HG03439 (cell line): ENCODE data around the gene AJM1.
A peak's percentile ranks its signal among the peaks of the same experiment; 100 is the strongest.
"Not testable (repeated sequence)": the region's sequence is repeated elsewhere in the genome, so short reads cannot be mapped to it uniquely, and the experiment has no call there.

ENCODE experiments used
- ATAC-seq: cut with Tn5 transposase; IDR thresholded peaks from one replicate; pipeline ENCODE4 v1.9.1; 2021; ENCODE audit warnings: mild to moderate bottlenecking, moderate library complexity; ENCODE audit not compliant: unreplicated experiment

AJM1 gene

DNA sequence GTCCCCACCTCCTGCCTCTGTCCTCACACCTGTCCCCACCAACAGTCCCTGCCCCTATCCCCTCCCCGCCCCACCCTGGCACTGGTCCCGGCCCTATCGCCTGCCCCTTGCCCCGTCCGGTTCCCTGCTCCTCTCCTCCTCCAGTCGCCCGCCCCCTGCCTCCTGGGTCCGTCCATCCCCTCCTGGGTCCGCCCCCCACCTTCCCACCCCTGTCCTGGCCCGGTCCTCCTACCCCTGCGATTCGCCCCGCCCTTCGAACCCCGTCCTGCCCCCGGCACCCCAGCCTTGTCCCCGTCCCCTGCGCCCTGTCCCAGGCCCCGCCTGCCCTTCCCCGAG lies 23.5 kb downstream of the AJM1 start:
- no peak for ATAC-seq

DNA sequence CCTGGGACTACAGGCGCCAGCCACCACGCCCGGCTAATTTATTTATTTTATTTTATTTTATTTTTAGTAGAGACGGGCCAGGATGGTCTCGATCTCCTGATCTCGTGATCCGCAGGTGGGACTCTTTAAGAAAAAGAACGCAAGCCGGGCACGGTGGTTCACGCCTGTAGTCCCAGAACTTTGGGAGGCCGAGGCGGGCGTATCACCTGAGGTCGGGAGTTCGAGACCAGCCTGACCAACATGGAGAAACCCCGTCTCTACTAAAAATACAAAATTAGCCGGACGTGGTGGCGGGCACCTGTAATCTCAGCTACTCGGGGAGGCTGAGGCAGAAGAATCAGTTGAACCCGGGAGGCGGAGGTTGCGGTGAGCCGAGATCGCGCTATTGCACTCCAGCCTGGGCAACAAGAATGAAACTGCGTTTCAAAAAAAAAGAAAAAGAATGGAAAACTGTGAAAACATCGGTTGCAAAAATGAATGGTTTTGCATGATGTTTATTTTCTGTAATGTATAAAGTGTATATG lies 24.7 kb downstream of the AJM1 start:
- ATAC-seq, result not testable (repeated sequence)

DNA sequence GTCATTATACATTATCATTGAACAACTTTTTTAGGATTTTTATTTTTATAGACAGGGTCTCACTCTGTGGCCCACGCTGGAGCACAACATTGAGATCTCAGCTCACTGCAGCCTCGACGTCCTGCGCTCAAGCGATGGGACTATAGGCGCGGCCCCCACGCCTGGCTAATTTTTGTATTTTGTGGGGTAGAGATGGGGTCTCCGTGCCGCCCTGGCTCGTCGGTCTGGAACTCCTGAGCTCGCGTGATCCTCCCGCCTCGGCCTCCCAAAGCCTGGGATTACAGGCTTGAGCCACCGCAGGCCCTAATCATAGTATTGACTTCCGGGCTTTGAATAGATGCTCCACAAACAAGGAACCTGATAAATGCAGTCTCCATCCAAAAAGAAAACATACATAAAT lies 25.2 kb downstream of the AJM1 start:
- no peak for ATAC-seq

DNA sequence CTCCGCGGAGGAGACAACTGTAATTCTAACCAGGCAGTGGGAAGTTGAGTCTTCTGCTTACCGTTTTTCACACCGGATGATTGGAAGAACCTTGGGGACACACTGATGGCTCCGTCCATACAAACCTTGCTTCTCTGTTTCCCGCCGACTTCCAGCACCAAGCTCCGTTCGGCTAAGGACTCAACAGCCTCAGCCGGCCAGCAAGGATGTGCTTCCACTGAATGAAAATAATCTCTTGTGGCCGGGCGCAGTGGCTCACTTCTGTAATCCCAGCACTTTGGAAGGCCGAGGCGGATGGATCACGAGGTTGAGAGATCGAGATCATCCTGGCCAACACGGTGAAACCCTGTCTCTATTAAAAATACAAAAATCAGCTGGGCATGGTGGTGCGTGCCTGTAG lies 25.6 kb downstream of the AJM1 start:
- ATAC-seq, result no peak

DNA sequence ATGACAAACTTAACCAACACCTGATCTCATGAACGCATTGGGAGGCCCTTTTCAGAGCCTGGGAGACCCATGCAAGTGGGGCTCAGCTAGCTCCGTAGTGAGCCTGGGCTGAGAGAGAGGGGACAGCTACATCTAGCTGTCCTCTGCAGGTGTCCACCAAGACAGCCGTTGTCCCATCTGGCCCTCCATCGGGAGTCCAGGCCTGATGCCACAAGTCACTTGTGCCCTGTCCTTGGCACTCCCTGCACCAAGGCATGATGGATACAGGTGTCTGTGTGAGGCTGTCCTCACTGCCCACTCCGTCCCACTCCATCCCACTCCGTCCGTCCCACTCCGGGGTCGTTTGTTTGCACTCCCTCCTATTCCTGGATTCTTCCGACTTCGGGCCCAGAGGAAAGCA lies 26.4 kb downstream of the AJM1 start:
- ATAC-seq, result no peak

- ATAC-seq, result not testable (repeated sequence)
These were observed 27.3 kb downstream of the AJM1 start for GRCh38 chr9:136869611-136870010.

- no peak for ATAC-seq
These were observed 32.9 kb downstream of the AJM1 start for GRCh38 chr9:136875155-136875554.

DNA sequence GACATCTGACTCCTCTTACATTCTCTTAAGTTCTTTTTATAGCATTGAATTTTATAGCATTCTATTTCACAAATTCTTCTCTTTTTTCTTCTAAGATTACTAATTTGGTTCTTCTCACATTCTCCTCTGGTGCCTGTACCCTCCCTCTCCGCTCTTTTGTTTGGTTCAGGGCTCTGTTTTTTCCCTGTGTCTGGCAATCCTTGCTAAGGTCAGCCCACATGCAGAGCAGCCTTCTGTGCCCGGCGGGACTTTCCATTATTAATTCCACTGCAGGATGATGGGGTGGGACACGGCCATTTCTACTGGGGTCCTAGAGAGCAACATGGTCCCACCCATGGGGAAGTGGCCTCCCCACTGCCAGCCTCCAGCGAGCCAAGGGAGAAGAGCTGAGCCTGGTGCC lies 34.2 kb downstream of the AJM1 start:
- no peak for ATAC-seq

DNA sequence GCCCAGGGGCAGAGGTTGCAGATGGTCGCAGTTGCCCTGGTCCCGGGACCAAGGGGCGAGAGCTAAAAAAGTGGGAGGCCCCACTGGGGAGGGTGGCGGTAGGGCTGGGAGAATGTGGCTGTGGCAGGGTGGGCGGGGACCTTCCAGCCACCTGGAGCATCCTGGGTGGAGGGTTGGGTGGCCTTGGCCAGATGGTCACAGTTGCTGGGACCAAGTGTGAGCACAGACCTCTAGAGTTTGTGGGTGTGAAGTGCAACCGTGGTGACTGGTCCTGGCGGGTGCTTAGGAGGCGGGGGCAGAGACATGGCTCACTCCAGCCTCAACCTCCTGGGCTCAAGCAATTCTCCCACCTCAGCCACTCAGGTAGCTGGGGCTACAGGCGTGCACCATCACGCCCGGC lies 38.4 kb downstream of the AJM1 start:
- ATAC-seq, result no peak

- peak; percentile 29 for ATAC-seq
These were observed 39.4 kb downstream of the AJM1 start for GRCh38 chr9:136881691-136882108.

GRCh38 chr9:136882109-136882946 lies 40.0 kb downstream of the AJM1 start:
- peak; percentile 25 for ATAC-seq

DNA sequence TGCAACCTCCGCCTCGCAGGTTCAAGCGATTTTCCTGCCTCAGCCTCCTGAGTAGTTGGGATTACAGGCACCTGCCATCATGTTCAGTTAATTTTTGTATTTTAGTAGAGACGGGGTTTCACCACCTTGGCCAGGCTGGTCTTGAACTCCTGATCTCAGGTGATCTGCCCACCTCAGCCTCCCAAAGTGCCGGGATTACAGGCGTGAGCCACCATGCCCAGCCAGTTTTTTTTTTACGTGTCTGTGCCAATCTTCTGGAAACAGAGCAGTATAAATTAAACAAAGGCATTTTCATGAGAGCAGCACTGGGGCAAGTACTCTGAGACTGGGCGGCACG lies 40.6 kb downstream of the AJM1 start:
- ATAC-seq, result not testable (repeated sequence)

DNA sequence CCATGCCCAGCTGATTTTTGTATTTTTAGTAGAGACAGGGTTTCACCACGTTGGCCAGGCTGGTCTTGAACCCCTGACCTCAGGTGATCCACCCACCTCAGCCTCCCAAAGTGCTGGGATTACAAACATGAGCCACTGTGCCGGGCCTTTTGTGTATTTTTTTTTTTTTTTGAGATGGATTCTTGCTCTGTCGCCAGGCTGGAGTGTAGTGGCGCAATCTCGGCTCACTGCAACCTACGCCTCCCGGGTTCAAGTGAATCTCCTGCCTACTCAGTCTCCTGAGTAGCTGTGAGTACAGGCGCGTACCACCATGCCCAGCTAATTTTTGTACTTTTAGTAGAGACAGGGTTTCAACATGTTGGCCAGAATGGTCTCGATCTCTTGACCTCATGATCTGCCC lies 41.4 kb downstream of the AJM1 start:
- ATAC-seq, result not testable (repeated sequence)

- ATAC-seq, result peak; percentile 74
These were observed 43.8 kb downstream of the AJM1 start, which contains the start of gene TRAF2 for GRCh38 chr9:136885950-136886578. Gene TRAF2, plus strand, starts transcription at chr9:136886516. Its CDS starts 12,225 bp downstream, at chr9:136898741.

- peak; percentile 27 for ATAC-seq
These were observed 44.6 kb downstream of the AJM1 start for GRCh38 chr9:136886610-136887597.

DNA sequence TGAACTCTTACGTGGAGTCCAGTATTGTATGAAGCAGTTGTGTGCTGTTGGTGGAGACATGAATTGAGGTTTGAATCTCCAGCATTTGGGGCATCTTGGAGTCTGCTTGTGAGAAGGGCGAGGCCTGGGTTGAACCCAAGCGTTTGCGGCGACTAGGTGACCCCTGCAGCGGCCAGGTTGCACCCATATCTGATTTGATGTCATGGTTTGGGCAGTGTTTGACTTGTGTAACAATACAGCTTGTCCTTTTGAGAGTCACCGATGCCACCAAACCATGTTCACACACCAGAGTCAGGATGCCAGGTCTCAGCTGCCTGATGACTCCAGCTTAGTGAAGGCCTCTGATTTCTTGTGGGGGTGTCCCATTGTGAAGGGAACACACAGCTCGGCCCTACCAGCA lies 46.2 kb downstream of the AJM1 start:
- no peak for ATAC-seq

DNA sequence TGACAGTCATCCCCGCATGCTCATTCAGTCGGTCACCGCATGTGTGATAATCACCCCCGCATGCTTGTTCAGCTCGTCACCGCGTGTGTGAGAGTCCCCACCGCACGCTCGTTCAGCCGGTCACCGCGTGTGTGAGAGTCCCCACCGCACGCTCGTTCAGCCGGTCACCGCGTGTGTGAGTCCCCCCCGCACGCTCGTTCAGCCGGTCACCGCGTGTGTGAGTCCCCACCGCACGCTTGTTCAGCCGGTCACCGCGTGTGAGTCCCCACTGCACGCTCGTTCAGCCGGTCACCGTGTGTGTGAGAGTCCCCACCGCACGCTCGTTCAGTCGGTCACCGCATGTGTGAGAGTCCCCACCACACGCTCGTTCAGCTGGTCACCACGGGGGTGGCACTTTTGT lies 47.6 kb downstream of the AJM1 start:
- no peak for ATAC-seq

DNA sequence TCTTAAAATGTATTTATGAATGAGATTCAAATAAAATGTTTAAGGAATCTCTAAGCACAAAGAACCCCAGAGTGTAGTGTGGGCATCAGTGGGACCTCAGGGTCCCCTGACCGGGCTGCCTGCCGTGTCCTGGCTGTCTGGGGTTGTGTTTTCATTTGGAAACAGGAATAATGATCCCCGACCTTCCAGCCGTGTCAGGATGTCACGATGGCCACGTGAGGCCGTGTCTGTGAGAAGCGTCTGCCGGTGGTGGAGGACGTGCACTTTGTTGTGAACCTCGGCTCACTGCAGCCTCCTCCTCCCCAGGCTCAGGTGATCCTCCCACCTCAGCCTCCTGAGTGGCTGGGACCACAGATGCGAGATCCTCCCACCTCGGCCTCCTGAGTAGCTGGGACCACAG lies 48.4 kb downstream of the AJM1 start:
- ATAC-seq, result no peak
